ENCODE results near the gene NBPF20. TPM values are rescaled to one million over a fixed set of nuclear protein-coding genes. Genes with fewer than 3 reads are reported as not detected.

The NBPF20 gene
- total and polyA plus RNA-seq, 12 donors: 0.44 to 4.6 (median 2.3) TPM

Small RNA genes within 50 kb of the gene (small RNA-seq; reads per million reads assigned to genes)
- 0 to 0.17 reads per million in 2 donors for gene RF00003

Other genes with a start within 250 kb of the NBPF20 start
- gene PPIAL4D, start 183.4 kb downstream of the NBPF20 start, total RNA-seq: not detected
- gene PPIAL4D, start 183.4 kb downstream of the NBPF20 start, polyA plus RNA-seq: not detected
- 10 to 100 TPM; 18.5 to 86.6 (median 29.4) TPM for gene GPR89A, start 182.4 kb upstream of the NBPF20 start, total RNA-seq
- 10 to 100 TPM; 17.8 to 29.4 (median 17.8) TPM for gene GPR89A, start 182.4 kb upstream of the NBPF20 start, polyA plus RNA-seq